Loucy (cell line): ENCODE results near the gene TRPM3.

ENCODE experiments used
- CTCF ChIP-seq: fragments of 200-600 bp; sonication (generic); conservative IDR thresholded peaks from 2 replicates; pipeline ENCODE4 v1.5.1; 2014; ENCODE audit warnings: mild to moderate bottlenecking, antibody characterized with exemption, low read length
- EZH2phosphoT487 ChIP-seq: fragments of 200-600 bp; IDR thresholded peaks from 2 replicates; pipeline ENCODE4 v1.6.1; 2018; ENCODE audit warnings: antibody characterized with exemption, mild to moderate bottlenecking, moderate library complexity, borderline replicate concordance

GRCh38 chr9:70654144-70654543 is 467.3 kb downstream of the TRPM3 start:
- TF ChIP-seq CTCF (no peak), EZH2phosphoT487 (no peak)
